GM23338 (cell line): ENCODE results near the gene RAX.

ENCODE experiments used
- CTCF ChIP-seq, 2 experiments: fragments of 200-600 bp in 1 of 2; sonication (generic) in 1 of 2; conservative IDR thresholded peaks; 2 replicates each; pipeline versions ENCODE4 v1.5.1 to v1.6.1; 2016 to 2017; ENCODE audit warnings: antibody characterized with exemption in 2 of 2, low read depth in 2 of 2, mild to moderate bottlenecking in 2 of 2, moderate library complexity in 1 of 2
- JUNB ChIP-seq: IDR thresholded peaks from one replicate; pipeline ENCODE4 v1.6.1; 2016; ENCODE audit warnings: antibody characterized with exemption; ENCODE audit not compliant: unreplicated experiment
- POLR2AphosphoS5 ChIP-seq: IDR thresholded peaks from 2 replicates; pipeline ENCODE4 v1.6.1; 2016; ENCODE audit warnings: antibody characterized with exemption, low read depth
- REST ChIP-seq: IDR thresholded peaks from one replicate; pipeline ENCODE4 v1.6.1; 2018; ENCODE audit warnings: antibody characterized with exemption; ENCODE audit not compliant: unreplicated experiment

DNA sequence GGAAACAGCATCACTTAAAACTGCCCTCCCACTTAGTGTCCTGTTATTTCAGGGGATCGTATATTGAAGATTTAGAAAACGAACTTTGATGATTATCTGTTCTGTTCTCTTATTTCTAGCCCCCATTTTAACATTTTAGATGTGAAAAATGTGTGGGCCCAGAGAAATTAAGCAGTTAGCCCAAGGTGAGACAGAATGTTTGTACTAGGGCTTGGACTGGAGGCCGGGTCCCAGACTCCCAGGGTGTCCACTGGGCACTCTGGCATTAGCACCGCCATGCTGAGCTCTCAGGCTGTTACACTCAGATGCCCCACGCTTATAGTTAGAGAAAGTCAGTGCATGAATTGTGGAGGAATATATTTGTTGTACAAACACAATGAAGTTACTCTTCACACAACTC lies 5.5 kb upstream of the RAX start:
- TF ChIP-seq CTCF (conservative IDR thresholded peaks at IDR 0.05; ENCODE audit: low read depth in 2 of 2) (no peak), POLR2AphosphoS5 (no peak), JUNB (no peak), REST (no peak)
